GM19193 (cell line): ENCODE measurements around the gene P2RY14.

Experiments
- POLR2A ChIP-seq: IDR thresholded peaks from 4 replicates; pipeline ENCODE4 v1.6.1; 2011; ENCODE audit not compliant: insufficient read depth, insufficient read length; ENCODE audit errors: extremely low read depth

P2RY14 gene

DNA sequence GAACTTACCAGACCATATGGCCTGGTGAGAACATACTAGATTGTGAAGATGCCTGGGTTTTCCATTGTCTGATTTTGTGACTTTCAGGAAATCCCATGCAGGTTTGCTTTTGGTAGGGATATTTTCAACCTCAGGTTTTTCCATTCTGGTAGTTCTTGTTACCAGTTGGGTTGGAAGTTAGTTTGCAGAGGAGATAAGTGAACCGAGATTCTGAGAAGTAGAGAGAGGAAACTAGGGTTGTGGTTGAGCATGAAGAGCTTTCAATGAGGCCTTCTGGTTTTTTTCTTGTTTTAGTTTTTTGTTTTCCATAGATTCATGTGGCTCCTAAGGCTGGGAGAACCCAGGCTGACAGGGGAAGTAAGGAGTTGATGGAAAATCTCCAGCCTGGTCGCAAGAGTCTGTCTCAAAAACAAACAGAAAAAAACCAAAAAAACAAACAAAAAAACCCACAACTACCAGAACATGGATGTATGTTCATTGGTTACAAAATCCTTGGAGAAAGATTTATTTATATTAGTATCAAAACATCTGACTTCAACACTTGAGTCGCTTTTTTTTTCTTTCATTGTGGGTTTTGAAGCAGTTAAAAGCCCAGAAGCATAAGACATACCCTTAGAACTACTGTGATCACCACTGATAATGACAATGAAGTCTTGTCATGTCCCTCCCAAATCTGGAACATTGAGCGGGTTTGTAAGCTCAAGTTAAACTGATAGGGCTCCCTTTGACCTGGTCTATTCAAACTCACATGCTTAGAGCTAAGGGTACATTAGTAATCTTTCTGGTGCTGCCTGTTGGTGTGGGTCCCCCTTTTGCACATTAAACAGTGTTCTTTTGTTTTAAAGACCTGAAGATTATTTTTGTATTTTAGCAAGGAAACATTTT is 78.5 kb downstream of the P2RY14 start:
- no peak for TF ChIP-seq POLR2A

DNA sequence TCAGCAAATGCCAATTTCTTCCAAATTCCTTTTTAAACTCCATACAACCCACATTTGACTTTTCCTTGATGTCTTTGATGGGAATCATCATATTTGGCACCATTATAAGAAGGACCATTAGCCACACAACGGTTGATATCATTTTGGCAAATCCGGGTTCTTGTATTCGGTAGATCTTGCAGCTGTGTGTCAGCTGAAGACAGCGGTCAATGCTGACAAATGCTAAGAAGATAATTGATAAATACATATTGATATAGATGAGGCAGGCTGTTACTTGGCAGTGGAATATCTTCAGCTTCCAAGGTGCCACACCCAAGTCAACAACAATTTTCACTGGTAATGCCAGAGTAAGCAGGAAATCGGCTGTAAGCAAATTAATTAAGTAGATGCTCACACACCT is 79.5 kb downstream of the P2RY14 start:
- TF ChIP-seq POLR2A, result no peak

DNA sequence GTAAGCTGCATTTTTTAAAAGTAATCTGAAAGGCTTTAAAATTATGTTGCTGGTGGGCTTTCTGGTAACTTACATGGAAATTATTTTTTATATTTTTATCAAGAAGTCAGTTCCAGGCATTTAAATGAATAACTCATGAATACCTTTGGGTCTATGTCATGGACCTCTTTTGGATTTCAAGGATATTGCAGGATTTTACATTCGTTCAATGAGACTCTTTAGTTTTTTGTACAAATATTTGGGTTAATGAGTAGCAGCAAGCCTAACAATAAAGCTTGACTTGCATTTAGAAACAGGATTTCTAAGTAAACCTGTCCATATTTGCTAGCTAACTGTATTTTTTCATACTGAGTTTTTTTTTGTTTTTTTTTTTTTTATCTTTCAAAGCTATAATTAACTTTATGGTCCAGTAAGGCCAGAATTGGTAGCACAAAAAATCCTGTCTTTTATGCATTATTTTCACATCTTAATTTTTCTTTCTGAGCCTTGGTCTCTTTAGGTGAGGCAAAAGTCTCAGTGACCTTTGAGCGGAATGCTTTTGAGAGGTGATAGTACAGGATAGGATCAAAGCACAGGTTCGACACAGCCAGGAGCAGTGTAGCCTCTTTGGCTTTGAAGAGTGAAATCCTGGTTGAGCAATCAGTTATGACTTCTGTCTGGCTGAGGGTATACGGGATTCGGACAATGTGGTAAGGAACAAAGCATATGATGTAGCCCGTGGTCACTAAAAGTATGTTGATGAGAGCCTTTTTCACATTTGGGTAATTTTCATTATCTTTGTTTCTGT is 80.2 kb downstream of the P2RY14 start:
- TF ChIP-seq POLR2A, result no peak

DNA sequence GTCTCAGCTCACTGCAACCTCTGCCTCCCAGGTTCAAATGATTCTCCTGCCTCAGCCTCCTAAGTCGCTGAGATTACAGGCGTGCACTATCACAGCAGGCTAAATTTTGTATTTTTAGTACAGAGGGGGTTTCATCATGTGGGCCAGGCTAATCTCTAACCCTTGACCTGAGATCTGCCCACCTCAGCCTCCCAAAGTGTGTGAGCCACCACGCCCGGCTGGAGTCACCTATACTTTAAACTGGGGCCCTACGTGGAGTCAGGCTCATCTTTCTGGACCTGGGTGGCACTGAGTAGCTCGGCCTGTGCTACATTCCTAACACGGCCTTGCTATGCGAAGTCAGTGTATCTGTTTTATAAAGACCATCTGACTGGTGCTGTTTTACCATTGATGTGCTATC is 81.1 kb downstream of the P2RY14 start:
- TF ChIP-seq POLR2A, result no peak

DNA sequence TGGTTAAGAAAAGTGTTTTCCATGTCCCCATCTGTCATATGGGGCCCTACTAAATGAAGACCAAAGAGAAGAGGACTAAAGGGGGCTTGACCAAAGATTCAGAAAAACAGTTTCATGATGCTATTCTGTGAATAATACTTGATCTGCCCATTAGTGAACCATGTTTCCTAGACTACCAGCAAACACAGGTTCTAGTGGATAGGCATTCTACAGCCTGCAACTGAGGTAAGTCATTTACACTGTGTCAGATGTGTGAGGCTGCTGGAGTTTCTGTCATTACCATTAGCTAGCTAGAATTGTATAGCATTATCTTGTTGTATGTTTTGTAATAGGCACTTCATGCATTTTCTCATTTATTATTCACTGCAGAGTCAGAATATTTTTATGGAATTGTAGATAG is 81.9 kb downstream of the P2RY14 start:
- TF ChIP-seq POLR2A, result no peak

DNA sequence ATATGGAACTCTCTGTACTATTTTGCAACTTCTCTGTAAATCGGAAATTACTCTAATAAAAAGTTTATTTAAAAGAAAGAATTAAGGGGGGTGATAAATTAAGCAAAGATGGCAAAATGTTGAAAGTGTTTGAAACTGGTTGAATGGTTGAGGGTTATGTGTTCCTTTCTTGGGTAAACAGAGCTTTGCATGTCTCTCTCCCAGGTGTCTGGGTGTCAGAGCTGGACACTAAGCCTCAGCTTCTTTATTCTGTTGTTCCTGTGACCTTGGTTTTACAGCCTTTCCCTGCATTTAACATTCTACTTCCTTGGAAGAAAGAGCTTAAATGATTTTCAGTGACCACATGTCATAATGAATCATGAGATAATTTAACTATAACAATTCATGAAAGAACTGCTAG is 82.5 kb downstream of the P2RY14 start:
- TF ChIP-seq POLR2A, result no peak

DNA sequence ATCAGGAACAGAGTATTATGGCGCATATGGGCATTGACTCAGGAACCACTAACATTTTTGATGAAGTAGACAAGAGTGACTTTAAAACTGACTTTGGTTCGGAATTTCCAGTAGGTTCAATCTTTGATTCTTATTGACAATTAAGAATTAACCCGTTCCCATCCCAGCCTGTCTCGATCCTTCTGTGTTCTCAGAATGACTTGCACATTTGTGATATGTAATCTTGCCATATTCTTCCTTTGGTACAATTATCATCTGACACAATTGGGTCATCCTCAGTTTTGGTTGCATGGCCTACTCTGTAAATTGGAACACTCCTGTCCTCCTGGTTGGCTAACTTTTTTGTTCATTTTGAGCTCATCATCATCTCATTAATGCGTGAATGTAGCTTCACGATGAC is 85.8 kb downstream of the P2RY14 start:
- TF ChIP-seq POLR2A, result no peak

DNA sequence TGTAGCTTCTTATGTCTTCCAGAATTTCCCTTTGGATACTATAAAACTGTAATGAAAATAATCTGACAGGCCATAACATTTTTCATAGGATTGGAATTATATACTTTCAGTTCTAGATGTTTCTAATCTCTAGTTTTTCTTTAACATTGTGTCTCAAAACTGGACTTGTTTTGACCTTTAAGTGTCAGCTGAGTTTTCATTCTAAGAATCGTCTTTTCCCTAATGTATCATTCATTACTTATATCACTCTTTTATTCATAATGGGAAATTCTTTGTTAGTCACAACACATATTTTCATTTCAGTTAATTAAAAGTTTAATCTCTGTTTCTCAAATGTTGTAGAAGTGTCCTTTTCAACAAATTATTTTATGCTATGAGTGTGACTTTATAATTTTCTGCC is 87.2 kb downstream of the P2RY14 start:
- no peak for TF ChIP-seq POLR2A

DNA sequence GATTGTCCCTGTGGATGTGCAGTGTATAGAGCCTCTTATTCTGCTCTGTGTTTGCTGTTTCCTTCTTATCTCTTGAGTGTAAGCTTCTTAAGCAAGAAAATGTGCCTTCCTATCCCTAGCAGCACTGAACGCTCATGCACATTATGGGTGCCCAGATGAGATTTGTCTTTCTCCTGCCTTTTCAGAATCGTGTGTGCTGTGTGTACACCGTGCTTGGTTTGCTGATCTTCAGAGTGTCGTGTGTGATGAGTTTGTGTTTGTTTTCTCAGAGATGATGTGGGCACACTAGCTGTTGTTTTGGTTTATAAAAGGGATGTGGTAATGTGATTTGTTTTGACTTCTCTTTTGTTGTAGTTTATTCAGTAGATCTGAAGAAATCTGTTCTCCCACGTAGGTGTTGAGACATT is 95.1 kb downstream of the P2RY14 start:
- TF ChIP-seq POLR2A, result no peak

DNA sequence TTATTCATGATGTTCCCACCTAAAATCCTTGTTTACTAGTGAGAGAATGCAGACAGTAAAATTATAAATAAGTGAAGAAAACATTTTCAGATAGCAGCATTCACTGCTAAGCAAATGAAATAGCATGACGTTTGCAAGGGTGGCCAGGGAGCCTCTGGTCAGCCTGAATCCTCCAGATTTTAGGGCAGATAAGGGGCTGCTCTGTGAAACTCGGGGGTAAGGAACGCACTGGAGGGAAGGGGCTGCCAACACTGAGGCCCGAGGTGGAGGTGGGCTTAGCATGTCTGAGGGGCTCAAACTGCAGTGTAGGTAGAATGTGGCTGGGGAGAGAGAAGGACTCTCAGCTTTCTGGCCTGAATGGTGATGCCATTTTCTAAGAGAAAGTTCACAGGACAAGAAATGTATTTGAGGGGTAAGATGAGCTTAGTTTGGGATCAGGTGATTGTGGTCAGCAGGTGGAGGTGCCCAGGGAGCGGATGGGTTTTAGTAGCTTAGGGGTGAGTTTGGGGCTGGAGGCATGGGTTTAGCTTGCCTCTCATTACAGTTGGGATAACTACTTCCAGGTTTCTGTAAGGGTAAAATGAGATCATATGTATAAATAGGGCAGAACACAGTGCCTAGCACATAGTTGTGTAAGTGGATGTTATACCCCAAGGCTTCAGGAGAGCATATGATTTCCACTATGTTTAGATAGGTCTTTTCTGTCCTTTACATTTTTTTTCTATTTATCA is 95.8 kb downstream of the P2RY14 start:
- TF ChIP-seq POLR2A, result no peak

DNA sequence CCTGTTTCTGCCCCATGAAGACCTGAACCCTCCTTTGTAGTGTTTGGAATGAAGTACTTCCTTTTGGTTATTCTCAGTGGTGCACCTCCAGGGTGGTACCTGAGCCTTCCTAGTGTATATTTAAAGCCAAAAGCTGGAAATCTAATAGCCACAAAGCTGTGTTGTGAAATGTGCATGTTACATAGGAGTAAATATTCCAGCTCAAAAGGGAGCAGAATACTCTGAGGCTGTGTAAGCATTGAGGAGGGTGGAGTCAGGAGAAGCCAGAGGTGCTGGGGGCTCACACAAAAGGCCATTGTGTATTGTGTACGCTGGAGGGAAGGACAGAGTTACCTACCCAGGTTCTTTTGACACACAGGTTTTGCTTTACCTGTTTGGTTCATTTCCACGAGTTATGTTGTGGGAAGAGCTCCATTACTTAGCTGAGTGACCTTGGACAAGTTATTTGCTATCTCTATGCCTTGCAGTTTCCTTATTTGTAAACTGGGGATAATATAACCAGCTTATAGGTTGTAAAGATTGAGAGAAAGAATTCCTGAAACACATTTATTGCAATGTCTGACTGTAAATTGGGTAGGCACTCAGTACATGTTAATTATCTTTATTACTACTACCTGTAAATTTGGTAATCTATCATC is 100.0 kb downstream of the P2RY14 start:
- TF ChIP-seq POLR2A, result no peak

DNA sequence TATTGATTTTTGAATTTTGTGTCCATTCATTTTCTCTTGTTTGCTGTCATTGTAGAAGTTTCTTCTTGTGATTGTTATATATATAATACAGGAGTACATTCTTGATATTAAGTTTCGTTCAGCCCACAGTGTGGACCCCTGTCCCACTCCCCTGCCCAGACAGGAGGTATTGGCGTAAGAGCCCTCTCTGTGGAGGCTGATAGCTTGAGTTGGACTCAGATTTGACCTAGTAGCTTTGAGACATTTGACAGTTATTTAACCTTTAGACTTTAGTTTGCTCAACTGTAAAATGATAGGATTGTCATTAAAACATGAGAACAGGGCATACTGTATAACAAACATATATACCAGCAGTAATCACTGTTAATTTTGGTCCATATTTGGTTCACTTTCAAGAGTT is 102.4 kb downstream of the P2RY14 start:
- no peak for TF ChIP-seq POLR2A

DNA sequence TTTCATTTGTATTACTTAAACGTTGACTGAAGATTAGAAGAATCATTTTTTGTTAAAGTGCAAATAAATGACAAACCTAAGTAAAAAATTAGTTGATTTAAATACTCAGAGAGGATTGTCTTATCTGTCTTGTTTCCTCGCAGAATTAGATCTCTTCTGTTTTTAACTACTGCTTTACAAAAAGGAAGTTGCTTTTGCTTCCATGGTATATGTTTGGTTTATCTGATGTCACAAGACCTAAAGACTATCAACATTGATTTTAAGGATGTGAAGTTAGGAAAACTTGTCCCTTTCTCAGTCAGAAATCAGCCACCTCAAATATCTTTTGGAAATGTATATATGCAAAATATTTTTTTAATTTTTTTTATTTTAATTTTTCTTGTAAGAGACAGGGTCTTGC is 104.0 kb downstream of the P2RY14 start:
- no peak for TF ChIP-seq POLR2A

DNA sequence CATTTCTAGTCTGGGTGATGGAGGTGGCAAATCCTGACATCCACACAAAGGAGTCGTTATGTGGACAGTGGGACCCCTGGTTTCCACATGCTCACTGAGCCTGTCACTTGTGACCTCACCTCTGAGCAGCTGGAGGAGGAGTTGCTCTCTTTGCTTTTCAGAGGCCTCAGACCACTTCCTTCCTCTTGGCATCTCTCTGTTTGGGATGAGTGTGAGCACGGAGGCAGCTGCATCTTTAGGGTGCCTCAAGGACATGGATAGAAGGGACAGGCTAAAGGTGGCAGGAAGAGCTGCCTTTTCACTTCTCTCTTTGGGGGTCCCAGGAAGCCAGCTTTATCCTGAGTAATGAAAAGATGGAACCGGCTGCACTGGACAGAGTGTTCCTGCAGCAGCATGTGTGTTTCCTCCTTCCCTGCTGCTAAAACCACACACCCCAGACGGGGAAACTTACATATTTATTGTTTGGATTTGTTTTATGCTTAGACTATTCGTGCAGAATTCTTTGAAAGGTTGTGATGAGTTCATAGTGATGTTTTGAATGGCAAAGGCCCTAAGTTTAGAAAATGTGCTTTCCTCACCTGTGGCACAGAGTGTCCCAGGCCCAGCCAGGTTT is 107.1 kb downstream of the P2RY14 start:
- TF ChIP-seq POLR2A, result no peak
